GM18508 (cell line): ENCODE measurements around the gene TYRO3.

Experiments used
- ATAC-seq: cut with Tn5 transposase; IDR thresholded peaks from one replicate; pipeline ENCODE4 v1.9.1; 2021; ENCODE audit warnings: moderate number of reproducible peaks; ENCODE audit not compliant: insufficient read depth, unreplicated experiment

Gene TYRO3

GRCh38 chr15:41558400-41559238 is at the start of gene TYRO3:
Gene TYRO3, plus strand, starts transcription at chr15:41559212. Its CDS starts 46 bp downstream, at chr15:41559258.
- no peak for ATAC-seq

- no peak for ATAC-seq
Measured at GRCh38 chr15:41510728-41511127, 48.3 kb upstream of the TYRO3 start.

- ATAC-seq: no peak
Measured at GRCh38 chr15:41511331-41511898, 47.6 kb upstream of the TYRO3 start.

- no peak for ATAC-seq
Measured at GRCh38 chr15:41511899-41512369, 47.1 kb upstream of the TYRO3 start.

GRCh38 chr15:41512512-41512939 is 46.5 kb upstream of the TYRO3 start:
- no peak for ATAC-seq

GRCh38 chr15:41512940-41513505 is 46.0 kb upstream of the TYRO3 start:
- ATAC-seq: no peak

- no peak for ATAC-seq
Measured at GRCh38 chr15:41513506-41514227, 45.3 kb upstream of the TYRO3 start, which contains the start of gene LTK. Gene LTK, minus strand, starts transcription at chr15:41513827. Its CDS starts 118 bp downstream, at chr15:41513709.

- ATAC-seq: no peak
Measured at GRCh38 chr15:41517895-41518449, 41.0 kb upstream of the TYRO3 start.

- ATAC-seq: no peak
Measured at GRCh38 chr15:41520636-41521035, 38.4 kb upstream of the TYRO3 start.

GRCh38 chr15:41521614-41522013 is 37.4 kb upstream of the TYRO3 start:
- no peak for ATAC-seq

- ATAC-seq: no peak
Measured at GRCh38 chr15:41523097-41523496, 35.9 kb upstream of the TYRO3 start.

GRCh38 chr15:41530363-41530956 is 28.6 kb upstream of the TYRO3 start:
- ATAC-seq: no peak

GRCh38 chr15:41535544-41535943 is 23.5 kb upstream of the TYRO3 start:
- ATAC-seq: no peak

GRCh38 chr15:41536866-41537265 is 22.1 kb upstream of the TYRO3 start:
- no peak for ATAC-seq

GRCh38 chr15:41543521-41543870 is 15.5 kb upstream of the TYRO3 start:
- no peak for ATAC-seq

- no peak for ATAC-seq
Measured at GRCh38 chr15:41544650-41545015, 14.4 kb upstream of the TYRO3 start.

GRCh38 chr15:41545218-41545617 is 13.8 kb upstream of the TYRO3 start:
- ATAC-seq: no peak

GRCh38 chr15:41546851-41547786 is 11.9 kb upstream of the TYRO3 start:
- no peak for ATAC-seq
